Hepatocyte (in vitro differentiated cells): ENCODE measurements around the gene RPTOR. TPM values are rescaled to one million over a fixed set of nuclear protein-coding genes. Genes with fewer than 3 reads are reported as not detected.

Experiments used
- DNase-seq: peaks from one replicate; pipeline ENCODE4 v3.0.0-alpha.2; 2016; ENCODE audit warnings: low spot score
- H2AFZ ChIP-seq: fragments of 200-600 bp; sonication (generic); 2 replicates; pipeline ENCODE4 v1.6.0; 2016; ENCODE audit warnings: antibody characterized with exemption, mild to moderate bottlenecking
- H3K27ac ChIP-seq: fragments of 200-600 bp; sonication (generic); 2 replicates; pipeline ENCODE4 v1.5.1; 2016; ENCODE audit warnings: mild to moderate bottlenecking
- H3K27me3 ChIP-seq: fragments of 200-600 bp; sonication (generic); 2 replicates; pipeline ENCODE4 v1.6.1; 2016
- H3K36me3 ChIP-seq: fragments of 200-600 bp; sonication (generic); replicated peaks from 2 replicates; pipeline ENCODE4 v1.5.1; 2016; ENCODE audit warnings: low read depth; ENCODE audit not compliant: insufficient read depth
- H3K4me1 ChIP-seq: fragments of 200-600 bp; sonication (generic); 2 replicates; pipeline ENCODE4 v1.5.1; 2016; ENCODE audit warnings: mild to moderate bottlenecking, moderate library complexity; ENCODE audit not compliant: insufficient read depth
- H3K4me2 ChIP-seq: fragments of 200-600 bp; sonication (generic); 2 replicates; pipeline ENCODE4 v1.6.0; 2016
- H3K4me3 ChIP-seq: fragments of 200-600 bp; sonication (generic); 2 replicates; pipeline ENCODE4 v1.5.1; 2016; ENCODE audit warnings: mild to moderate bottlenecking
- H3K79me2 ChIP-seq: fragments of 200-600 bp; sonication (generic); 2 replicates; pipeline ENCODE4 v1.6.0; 2017; ENCODE audit warnings: mild to moderate bottlenecking
- H3K9me2 ChIP-seq: fragments of 200-600 bp; sonication (generic); replicated peaks from 2 replicates; pipeline ENCODE4 v1.6.0; 2017; ENCODE audit warnings: mild to moderate bottlenecking; ENCODE audit not compliant: insufficient read depth
- H3K9me3 ChIP-seq: fragments of 200-600 bp; sonication (generic); 2 replicates; pipeline ENCODE4 v1.5.1; 2016; ENCODE audit warnings: low read depth, mild to moderate bottlenecking
- H4K20me1 ChIP-seq: fragments of 200-600 bp; sonication (generic); 2 replicates; pipeline ENCODE4 v1.6.0; 2016; ENCODE audit warnings: mild to moderate bottlenecking; ENCODE audit not compliant: insufficient read depth, poor library complexity, severe bottlenecking
- EZH2 ChIP-seq: fragments of 200-600 bp; sonication (generic); IDR thresholded peaks from 2 replicates; pipeline ENCODE4 v1.6.1; 2016; ENCODE audit warnings: antibody characterized with exemption, mild to moderate bottlenecking, borderline replicate concordance
- EZH2phosphoT487 ChIP-seq: fragments of 200-600 bp; sonication (generic); IDR thresholded peaks from one replicate; pipeline ENCODE4 v1.6.1; 2018; ENCODE audit warnings: antibody characterized with exemption, mild to moderate bottlenecking, low read depth, moderate library complexity; ENCODE audit not compliant: unreplicated experiment, severe bottlenecking
- WGBS: methylation state at CpG from one replicate; pipeline ENCODE4 v1.1.6; 2016; ENCODE audit warnings: low lambda C conversion rate; ENCODE audit errors: missing lambda C conversion rate; 5-methylcytosine and 5-hydroxymethylcytosine counted together
- polyA plus RNA-seq: library from polyadenylated mRNA; unstranded; fragments of >200 nt; fragmentation: Nextera tagmentation; extraction: Ambion mirVana; gene quantifications from 2 replicates; pipeline ENCODE4 v1.2.1, GENCODE V29; 2016
- total RNA-seq: library from RNA; depleted of rRNA; stranded (reverse); fragments of >200 nt; gene quantifications from 2 replicates; pipeline ENCODE4 v1.2.3, GENCODE V29; 2014
- TF ChIP-seq, protein P1 (sequence below): fragments of 200-600 bp; sonication (generic); IDR thresholded peaks from 2 replicates; pipeline ENCODE4 v1.5.1; 2016; ENCODE audit warnings: antibody characterized with exemption, mild to moderate bottlenecking; ENCODE audit not compliant: poor library complexity

RPTOR gene
- total and polyA plus RNA-seq, 2 experiments from 2014 or later: 14.1 to 20.6 TPM

DNA sequence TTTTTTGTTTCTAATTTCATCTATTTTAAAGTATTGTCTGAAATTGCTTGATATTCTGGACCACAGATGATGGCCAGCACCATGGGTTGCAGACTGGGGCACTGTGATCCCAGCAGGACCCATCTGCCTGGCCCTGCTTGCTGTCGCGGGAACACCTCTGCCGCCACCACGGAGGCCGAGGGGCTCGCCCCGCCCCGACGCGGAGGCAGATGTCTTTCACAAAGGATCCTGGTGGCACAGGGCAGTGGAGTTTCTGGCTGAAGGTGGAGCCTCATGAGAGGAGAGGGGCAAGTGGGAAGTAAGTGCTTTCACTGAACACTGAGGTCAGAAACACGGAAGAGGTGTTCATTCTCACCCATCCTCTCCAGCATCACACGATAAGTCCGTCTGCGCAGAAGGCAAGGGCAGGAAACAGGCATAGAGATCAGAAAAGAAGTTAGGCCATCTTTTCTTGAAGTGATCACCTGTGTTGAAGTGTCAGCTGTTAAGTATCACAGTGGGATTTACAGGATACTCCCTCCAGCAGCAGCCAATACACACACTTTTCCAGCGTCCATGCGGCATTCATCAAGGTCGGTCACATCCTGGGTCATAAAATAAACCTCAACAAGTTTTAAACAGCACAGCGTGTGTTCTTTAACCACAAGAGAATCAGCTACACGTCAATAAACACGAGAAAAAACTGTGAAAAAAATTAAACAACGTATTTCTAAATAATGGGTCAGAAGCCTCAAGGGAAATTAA lies 194.5 kb downstream of the RPTOR start:
- no peak overlapping the region for H2AFZ ChIP-seq
- TF ChIP-seq, protein P1, sequence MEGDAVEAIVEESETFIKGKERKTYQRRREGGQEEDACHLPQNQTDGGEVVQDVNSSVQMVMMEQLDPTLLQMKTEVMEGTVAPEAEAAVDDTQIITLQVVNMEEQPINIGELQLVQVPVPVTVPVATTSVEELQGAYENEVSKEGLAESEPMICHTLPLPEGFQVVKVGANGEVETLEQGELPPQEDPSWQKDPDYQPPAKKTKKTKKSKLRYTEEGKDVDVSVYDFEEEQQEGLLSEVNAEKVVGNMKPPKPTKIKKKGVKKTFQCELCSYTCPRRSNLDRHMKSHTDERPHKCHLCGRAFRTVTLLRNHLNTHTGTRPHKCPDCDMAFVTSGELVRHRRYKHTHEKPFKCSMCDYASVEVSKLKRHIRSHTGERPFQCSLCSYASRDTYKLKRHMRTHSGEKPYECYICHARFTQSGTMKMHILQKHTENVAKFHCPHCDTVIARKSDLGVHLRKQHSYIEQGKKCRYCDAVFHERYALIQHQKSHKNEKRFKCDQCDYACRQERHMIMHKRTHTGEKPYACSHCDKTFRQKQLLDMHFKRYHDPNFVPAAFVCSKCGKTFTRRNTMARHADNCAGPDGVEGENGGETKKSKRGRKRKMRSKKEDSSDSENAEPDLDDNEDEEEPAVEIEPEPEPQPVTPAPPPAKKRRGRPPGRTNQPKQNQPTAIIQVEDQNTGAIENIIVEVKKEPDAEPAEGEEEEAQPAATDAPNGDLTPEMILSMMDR: no peak
- TF ChIP-seq EZH2: no peak
- TF ChIP-seq EZH2phosphoT487: no peak
- H3K9me3 ChIP-seq: no peaks in the 10 kb centered on the region
- WGBS: 92% methylated on average over 21 of the region's 21 CpGs
- no peaks in the 10 kb centered on the region for H3K27me3 ChIP-seq
- H3K4me3 ChIP-seq: no peak overlapping the region
- H3K27ac ChIP-seq: no peak overlapping the region
- no peaks in the 10 kb centered on the region for H3K36me3 ChIP-seq
- no peaks in the 10 kb centered on the region for H3K4me1 ChIP-seq
- H3K79me2 ChIP-seq: no peaks in the 10 kb centered on the region
- no peaks in the 10 kb centered on the region for H4K20me1 ChIP-seq
- no peak overlapping the region for H3K4me2 ChIP-seq
- H3K9me2 ChIP-seq: no peaks in the 10 kb centered on the region
- DNase-seq: no peak

DNA sequence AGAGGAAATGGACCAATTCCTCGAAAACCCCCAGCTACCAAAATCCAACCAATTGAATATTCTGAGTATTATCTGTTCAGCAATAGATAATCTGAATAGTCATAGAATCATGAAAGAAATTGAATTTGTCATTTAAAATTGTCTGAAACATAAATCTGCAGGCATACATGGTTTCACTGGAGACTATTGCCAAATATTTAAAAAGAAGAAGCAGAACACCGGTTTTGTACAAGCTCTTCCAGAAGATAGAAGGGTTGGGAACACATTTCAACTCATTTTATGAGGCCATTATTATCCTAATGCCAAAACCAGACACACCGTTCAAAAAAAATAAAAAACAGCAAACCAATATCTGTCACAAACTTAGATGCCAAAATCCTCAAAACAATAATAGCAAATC lies 195.5 kb downstream of the RPTOR start:
- no peak for TF ChIP-seq EZH2
- TF ChIP-seq, protein P1: no peak
- TF ChIP-seq EZH2phosphoT487: no peak
- Histone ChIP-seq H4K20me1 (no peaks in the 10 kb centered on the region), H3K9me2 (no peaks in the 10 kb centered on the region), H2AFZ (no peak overlapping the region), H3K4me3 (no peak overlapping the region), H3K27ac (no peak overlapping the region), H3K36me3 (no peaks in the 10 kb centered on the region), H3K27me3 (no peaks in the 10 kb centered on the region), H3K79me2 (no peaks in the 10 kb centered on the region), H3K9me3 (no peaks in the 10 kb centered on the region), H3K4me2 (no peak overlapping the region), H3K4me1 (no peaks in the 10 kb centered on the region)
- 62% methylated on average over 3 of the region's 3 CpGs for WGBS
- no peak for DNase-seq

DNA sequence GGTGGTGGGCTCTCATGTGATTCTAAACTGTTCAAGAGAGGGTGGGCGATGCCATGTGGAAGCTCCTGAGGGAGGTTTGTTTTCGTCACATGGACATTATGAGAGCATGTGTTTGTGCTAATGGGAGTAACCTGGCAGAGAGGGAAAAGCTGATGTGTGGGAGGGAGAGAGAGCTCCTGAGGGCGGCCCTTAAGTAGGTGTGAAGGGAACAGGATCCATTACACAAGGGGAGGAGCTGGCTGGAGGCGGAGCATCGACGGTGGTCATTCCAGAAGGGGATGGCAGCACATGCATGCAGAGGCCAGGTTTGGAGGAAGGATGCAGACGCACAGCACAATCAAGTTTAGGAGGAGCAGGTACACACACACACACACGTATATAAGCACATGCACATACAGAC lies 197.5 kb downstream of the RPTOR start:
- H3K4me1 ChIP-seq: no peaks in the 10 kb centered on the region
- no peaks in the 10 kb centered on the region for H3K9me2 ChIP-seq
- whole genome bisulfite sequencing: 92% methylated on average over 8 of the region's 8 CpGs
- H3K4me3 ChIP-seq: no peak overlapping the region
- H3K4me2 ChIP-seq: no peak overlapping the region
- no peak for DNase-seq
- no peaks in the 10 kb centered on the region for H3K36me3 ChIP-seq
- no peak overlapping the region for H2AFZ ChIP-seq
- H3K27ac ChIP-seq: no peak overlapping the region
- TF ChIP-seq, protein P1: no peak
- TF ChIP-seq EZH2phosphoT487 (no peak), EZH2 (no peak)
- no peaks in the 10 kb centered on the region for H3K79me2 ChIP-seq
- H3K9me3 ChIP-seq: no peaks in the 10 kb centered on the region
- H3K27me3 ChIP-seq: no peaks in the 10 kb centered on the region
- no peaks in the 10 kb centered on the region for H4K20me1 ChIP-seq
